Right lobe of liver (tissue), 6 donors: Measurements from ENCODE around the gene GLT8D2. TPM values are rescaled to one million over a fixed set of nuclear protein-coding genes. Genes with fewer than 3 reads are reported as not detected.
A peak's percentile ranks its signal among the peaks of the same experiment; 100 is the strongest.

ENCODE experiments used
- ATAC-seq, 4 donors: fragments of 200-7000 bp; cut with Tn5 transposase; one replicate each; pipeline ENCODE4 v1.9.1; 2020; ENCODE audit warnings: mild to moderate bottlenecking in 4 of 4, moderate library complexity in 4 of 4
- DNase-seq, 3 donors: peaks; one replicate each; pipeline ENCODE4 v3.0.0-alpha.2; 2020
- H3K27ac ChIP-seq, 3 donors: fragments of 200-600 bp; one replicate each; pipeline ENCODE4 v1.8.0; 2022
- H3K27me3 ChIP-seq, 2 donors: fragments of 200-600 bp; one replicate each; pipeline ENCODE4 v1.8.0; 2022
- H3K36me3 ChIP-seq, 4 donors: fragments of 200-600 bp; sonication (generic) in 1 of 4; one replicate each; pipeline versions ENCODE4 v1.5.1 to v1.8.0; 2017 to 2022; ENCODE audit warnings: control low read depth in 1 of 4
- H3K4me1 ChIP-seq, 4 donors: fragments of 200-600 bp; sonication (generic) in 1 of 4; one replicate each; pipeline versions ENCODE4 v1.5.1 to v1.8.0; 2017 to 2022; ENCODE audit warnings: control low read depth in 1 of 4
- H3K4me3 ChIP-seq, 3 donors: fragments of 200-600 bp; one replicate each; pipeline ENCODE4 v1.8.0; 2022
- H3K9me3 ChIP-seq, 4 donors: fragments of 200-600 bp; sonication (generic) in 1 of 4; one replicate each; pipeline versions ENCODE4 v1.5.1 to v1.8.0; 2017 to 2022; ENCODE audit warnings: control low read depth in 1 of 4
- POLR2A ChIP-seq: fragments of 450-650 bp; IDR thresholded peaks from one replicate; pipeline ENCODE4 v1.6.1; 2017; ENCODE audit warnings: antibody characterized with exemption, mild to moderate bottlenecking
- WGBS: methylation state at CpG from one replicate; pipeline ENCODE4 v1.1.6; 2018; ENCODE audit warnings: low coverage, low lambda C conversion rate; ENCODE audit not compliant: insufficient coverage; ENCODE audit errors: missing lambda C conversion rate; 5-methylcytosine and 5-hydroxymethylcytosine counted together
- intact Hi-C, 2 donors: fragments of 100-400 bp; cut with DNase I; formaldehyde crosslinking; loops; one replicate each; pipeline versions ENCODE4 v1.11.2 to v1.14.1; 2022
- total RNA-seq, 6 experiments: library from RNA; depleted of rRNA in 2 of 6; stranded (reverse); fragments of >200 nt in 2 of 6; fragmentation: NEBNext Ultra II Directional in 3 of 6; extraction: Animal tissue kit (Norgen Biotek cat#: 25700) in 3 of 6; gene quantifications; one replicate each; pipeline versions ENCODE4 v1.1.0 to v1.2.4, GENCODE V29; 2016 to 2023
- TF ChIP-seq, protein P1 (sequence below), 4 donors: fragments of 200-600 bp in 3 of 4; fragments of 450-650 bp in 1 of 4; IDR thresholded peaks; one replicate each; pipeline versions ENCODE4 v1.5.1 to v1.8.0; 2016 to 2022; ENCODE audit warnings: antibody characterized with exemption in 4 of 4, mild to moderate bottlenecking in 2 of 4
- donor health status: DM: no; HTN: yes; CAD: no.
- donor health status: DM: no; HTN: no; CAD: no.
- donor health status: DM: no; HTN: no; CAD: no.
- donor health status: DM: no; HTN: yes; CAD: no.
- donor health status: DM: no; HTN: yes; CAD: no.

GLT8D2 gene
- total RNA-seq, 6 experiments from 2014 or later = 0.44 to 1.2 (median 0.79) TPM

DNA sequence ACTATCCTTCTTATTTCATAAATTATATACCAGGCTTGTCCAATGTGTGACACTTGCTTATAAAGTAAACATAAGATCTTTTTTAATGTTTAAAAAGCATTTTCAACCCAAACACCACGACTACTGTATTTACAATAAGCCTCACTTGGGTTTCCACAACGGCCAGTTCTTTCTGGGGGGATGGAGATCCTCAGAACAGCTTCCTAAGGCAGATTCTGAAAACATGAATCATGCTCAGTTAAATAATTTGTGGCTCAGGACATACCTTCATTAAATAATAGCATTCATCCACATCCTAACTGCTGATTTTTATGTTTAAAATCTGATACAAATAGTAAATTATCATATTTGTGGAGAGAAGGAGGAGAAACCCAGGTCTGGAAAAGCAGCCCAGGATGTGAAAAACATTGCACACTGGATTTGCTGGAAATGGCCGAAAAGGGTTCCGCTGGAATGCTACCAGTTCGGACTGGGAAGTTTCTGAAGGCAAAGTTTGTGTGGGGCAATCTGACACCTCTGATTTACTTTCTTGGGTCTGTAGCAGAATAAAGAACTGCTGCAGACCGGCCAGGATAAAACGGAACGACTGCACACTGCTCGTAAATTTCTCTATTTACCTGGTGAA is 597 bp downstream of the GLT8D2 start:
- H3K36me3 ChIP-seq = no peaks in the 10 kb centered on the region
- H3K27me3 ChIP-seq = no peaks in the 10 kb centered on the region
- intact Hi-C loops = no loop called here
- H3K4me1 ChIP-seq = no peaks in the 10 kb centered on the region
- H3K4me3 ChIP-seq = peak overlapping the region; percentile 12 to 19 (median 19)
- ATAC-seq (no peak), DNase-seq (no peak)
- H3K9me3 ChIP-seq = no peaks in the 10 kb centered on the region
- TF ChIP-seq, protein P1, sequence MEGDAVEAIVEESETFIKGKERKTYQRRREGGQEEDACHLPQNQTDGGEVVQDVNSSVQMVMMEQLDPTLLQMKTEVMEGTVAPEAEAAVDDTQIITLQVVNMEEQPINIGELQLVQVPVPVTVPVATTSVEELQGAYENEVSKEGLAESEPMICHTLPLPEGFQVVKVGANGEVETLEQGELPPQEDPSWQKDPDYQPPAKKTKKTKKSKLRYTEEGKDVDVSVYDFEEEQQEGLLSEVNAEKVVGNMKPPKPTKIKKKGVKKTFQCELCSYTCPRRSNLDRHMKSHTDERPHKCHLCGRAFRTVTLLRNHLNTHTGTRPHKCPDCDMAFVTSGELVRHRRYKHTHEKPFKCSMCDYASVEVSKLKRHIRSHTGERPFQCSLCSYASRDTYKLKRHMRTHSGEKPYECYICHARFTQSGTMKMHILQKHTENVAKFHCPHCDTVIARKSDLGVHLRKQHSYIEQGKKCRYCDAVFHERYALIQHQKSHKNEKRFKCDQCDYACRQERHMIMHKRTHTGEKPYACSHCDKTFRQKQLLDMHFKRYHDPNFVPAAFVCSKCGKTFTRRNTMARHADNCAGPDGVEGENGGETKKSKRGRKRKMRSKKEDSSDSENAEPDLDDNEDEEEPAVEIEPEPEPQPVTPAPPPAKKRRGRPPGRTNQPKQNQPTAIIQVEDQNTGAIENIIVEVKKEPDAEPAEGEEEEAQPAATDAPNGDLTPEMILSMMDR (IDR thresholded peaks at IDR 0.05) = no peak
- 38% methylated on average over 8 of the region's 9 CpGs for WGBS
- H3K27ac ChIP-seq = no peak overlapping the region

DNA sequence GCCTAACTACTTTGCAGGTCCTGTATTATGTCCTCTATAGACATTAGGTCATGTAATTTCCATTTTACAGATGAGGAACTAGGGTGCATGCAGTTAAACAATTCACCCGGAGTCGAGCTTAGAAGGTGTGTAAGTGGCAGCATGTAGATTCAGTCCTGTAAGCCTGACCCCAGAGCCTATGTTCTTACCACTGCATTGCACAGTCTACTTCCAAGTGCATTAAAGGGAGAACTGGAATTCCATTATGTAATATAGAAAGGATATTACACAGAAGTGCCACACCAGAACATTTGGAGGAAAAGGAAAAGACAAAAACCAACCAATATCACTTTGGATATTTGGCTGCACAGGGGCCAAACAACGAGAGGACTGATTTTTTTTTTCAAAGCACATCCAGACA is 1.2 kb downstream of the GLT8D2 start:
- H3K9me3 ChIP-seq = no peaks in the 10 kb centered on the region
- 93% methylated on average over 3 of the region's 3 CpGs for WGBS
- intact Hi-C loops = no loop called here
- H3K4me1 ChIP-seq = no peaks in the 10 kb centered on the region
- no peak overlapping the region for H3K4me3 ChIP-seq
- no peaks in the 10 kb centered on the region for H3K27me3 ChIP-seq
- no peaks in the 10 kb centered on the region for H3K36me3 ChIP-seq
- no peak for DNase-seq
- no peak for ATAC-seq
- TF ChIP-seq, protein P1 (IDR thresholded peaks at IDR 0.05) = no peak
- no peak for TF ChIP-seq POLR2A
- no peak overlapping the region for H3K27ac ChIP-seq

DNA sequence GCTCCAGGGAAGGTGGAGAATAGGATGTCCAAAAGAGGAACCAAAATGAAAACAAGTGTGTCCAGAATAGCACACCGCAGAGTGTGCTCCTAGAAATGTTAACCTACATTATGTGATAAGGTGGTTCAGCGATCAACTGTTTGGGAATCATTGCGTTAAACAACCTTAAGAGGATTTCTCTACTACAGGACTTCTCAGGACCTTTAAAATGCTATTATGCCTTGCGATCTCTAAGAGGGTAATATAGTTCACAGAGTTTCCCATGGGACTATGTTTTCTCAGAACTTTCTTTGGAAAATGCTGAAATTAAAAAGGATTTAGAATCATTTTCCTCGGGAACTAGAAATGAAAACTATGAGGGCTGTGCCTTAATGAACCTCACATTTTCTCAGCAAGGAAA is 1.8 kb downstream of the GLT8D2 start:
- Histone ChIP-seq H3K9me3 (no peaks in the 10 kb centered on the region), H3K4me3 (no peak overlapping the region), H3K27me3 (no peaks in the 10 kb centered on the region), H3K36me3 (no peaks in the 10 kb centered on the region), H3K27ac (no peak overlapping the region), H3K4me1 (no peaks in the 10 kb centered on the region)
- DNase-seq (no peak), ATAC-seq (no peak)
- WGBS = 86% methylated on average over 5 of the region's 5 CpGs
- TF ChIP-seq POLR2A = no peak
- TF ChIP-seq, protein P1 (IDR thresholded peaks at IDR 0.05) = no peak
- intact Hi-C loops = no loop called here

DNA sequence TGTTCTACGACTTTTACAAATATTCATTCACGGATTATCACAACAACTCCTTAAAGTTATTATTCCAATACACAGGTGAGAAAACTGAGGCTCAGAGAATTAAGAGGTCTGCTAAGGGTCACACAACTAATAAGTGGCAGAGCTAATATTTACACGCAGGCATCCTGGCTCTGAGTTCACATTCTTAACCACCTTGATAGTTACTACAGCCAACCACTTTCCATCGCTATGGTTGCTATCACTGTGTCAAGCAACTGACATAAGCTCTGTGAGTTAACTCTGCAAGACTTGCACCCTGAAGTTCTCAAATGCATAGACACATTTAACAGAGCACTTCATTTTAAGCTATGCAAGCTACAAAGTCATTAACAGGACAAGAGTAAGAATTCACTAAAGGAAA is 3.7 kb downstream of the GLT8D2 start:
- H3K4me1 ChIP-seq = no peaks in the 10 kb centered on the region
- H3K27ac ChIP-seq = no peak overlapping the region
- intact Hi-C loops = no loop called here
- H3K27me3 ChIP-seq = no peaks in the 10 kb centered on the region
- no peak for TF ChIP-seq POLR2A
- H3K9me3 ChIP-seq = no peaks in the 10 kb centered on the region
- ATAC-seq (no peak), DNase-seq (no peak)
- no peak overlapping the region for H3K4me3 ChIP-seq
- 94% methylated on average over 4 of the region's 4 CpGs for WGBS
- no peaks in the 10 kb centered on the region for H3K36me3 ChIP-seq

DNA sequence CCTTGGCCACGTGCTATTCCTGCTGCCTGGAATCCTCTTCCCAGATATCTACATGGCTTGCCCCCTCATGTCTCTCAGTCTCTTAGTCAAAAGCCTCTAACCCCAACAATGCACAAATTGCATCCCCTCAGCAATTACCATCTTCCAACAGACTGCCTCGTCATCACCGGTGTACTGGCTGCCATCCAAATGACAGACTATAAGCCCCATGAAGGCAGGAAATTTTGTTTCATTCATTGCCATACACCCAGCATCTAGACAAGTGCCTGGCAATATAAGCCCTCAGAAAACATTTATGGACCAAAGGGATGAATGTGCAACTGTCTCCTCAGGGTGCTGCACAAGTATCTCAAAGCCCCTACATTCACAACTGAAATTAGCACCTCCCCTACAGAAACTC is 5.8 kb downstream of the GLT8D2 start:
- Histone ChIP-seq H3K4me1 (no peaks in the 10 kb centered on the region), H3K27ac (no peak overlapping the region), H3K36me3 (no peaks in the 10 kb centered on the region), H3K4me3 (no peak overlapping the region), H3K9me3 (no peaks in the 10 kb centered on the region), H3K27me3 (no peaks in the 10 kb centered on the region)
- DNase-seq (no peak), ATAC-seq (no peak)
- intact Hi-C loops = no loop called here
- WGBS = 83% methylated on average over 3 of the region's 3 CpGs
- TF ChIP-seq POLR2A = no peak
- TF ChIP-seq, protein P1 (IDR thresholded peaks at IDR 0.05) = no peak
